ENCODE data around the gene PTPRN2. TPM values are rescaled to one million over a fixed set of nuclear protein-coding genes. Genes with fewer than 3 reads are reported as not detected.

The PTPRN2 gene
- total and polyA plus RNA-seq, 2 donors (not counting 3 experiments of a cell fraction or from before 2014, with no cell fraction given), result 0.62 to 0.88 TPM

DNA sequence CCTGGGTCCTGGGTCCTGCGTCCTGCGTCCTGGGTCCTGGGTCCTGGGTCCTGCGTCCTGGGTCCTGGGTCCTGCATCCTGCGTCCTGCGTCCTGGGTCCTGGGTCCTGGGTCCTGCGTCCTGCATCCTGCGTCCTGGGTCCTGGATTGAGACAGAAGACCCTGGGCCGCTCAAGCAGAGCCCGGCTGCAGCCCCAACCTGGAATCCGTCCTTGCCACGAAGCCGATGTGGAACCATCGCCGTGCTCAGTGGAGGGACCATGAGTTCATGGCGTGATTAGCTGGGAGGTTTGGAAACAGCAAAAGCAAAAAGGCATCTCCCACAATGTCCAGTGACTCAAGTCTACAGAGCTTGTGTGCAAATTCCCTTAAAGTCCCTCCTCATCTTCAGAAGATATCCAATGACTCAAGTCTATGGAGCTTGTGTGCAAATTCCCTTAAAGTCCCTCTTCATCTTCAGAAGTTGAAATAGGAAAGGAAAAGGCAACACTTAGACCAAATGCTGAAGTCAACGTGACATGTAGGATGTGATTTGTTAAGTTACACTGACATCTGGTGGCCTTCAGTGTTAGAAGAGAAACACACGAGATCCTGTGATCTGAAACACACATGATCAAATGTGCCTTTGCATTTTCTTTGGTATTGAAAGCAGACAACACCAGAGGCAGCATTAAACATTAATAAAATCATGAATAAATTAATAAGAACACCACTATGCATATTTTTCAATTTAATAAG is 179.9 kb downstream of the PTPRN2 start:
- CTCF ChIA-PET, result no interaction called here
- H3K27ac ChIP-seq (ENCODE audit: insufficient read depth, low read depth, low read length), result no peak overlapping the region

More for the DNA sequence above, 179.9 kb downstream of the PTPRN2 start:
- no TSS peak for BruUV-seq (replicated peaks)
- DNase-seq (ENCODE audit: low read depth, low spot score) (no peak), FAIRE-seq (no peak)
- POLR2A ChIA-PET, result no interaction called here
- Histone ChIP-seq H3K9me3 (replicated peaks; ENCODE audit: control insufficient read depth, insufficient read depth, low read length) (peaks cover 9% of the 10 kb centered on the region), H3K4me2 (ENCODE audit: insufficient read depth, low read length) (no peak overlapping the region), H3K4me3 (replicated peaks in 1 of 3; ENCODE audit: insufficient read depth in 1 of 3, low read depth in 1 of 3, low read length in 3 of 3) (no peak overlapping the region), H3K9ac (replicated peaks; ENCODE audit: extremely low read depth, insufficient read depth, low read length) (no peak overlapping the region), H3K9me1 (replicated peaks; ENCODE audit: control insufficient read depth, extremely low read depth, insufficient read depth, low read length) (no peaks in the 10 kb centered on the region), H3K4me1 (ENCODE audit: control insufficient read depth, extremely low read depth, insufficient read depth, low read length) (no peaks in the 10 kb centered on the region), H3K36me3 (ENCODE audit: control insufficient read depth in 2 of 2, extremely low read depth in 1 of 2, insufficient read depth in 2 of 2, low read length in 2 of 2) (no peaks in the 10 kb centered on the region), H3K79me2 (ENCODE audit: control insufficient read depth, insufficient read depth, low read length) (no peaks in the 10 kb centered on the region), H4K20me1 (replicated peaks; ENCODE audit: control insufficient read depth, extremely low read depth, insufficient read depth, low read length) (no peaks in the 10 kb centered on the region), H2AFZ (ENCODE audit: low read depth, low read length) (no peak overlapping the region), H3K27me3 (ENCODE audit: control insufficient read depth in 2 of 2, insufficient read depth in 2 of 2, low read length in 2 of 2) (no peaks in the 10 kb centered on the region)
- no peak for TF ChIP-seq EZH2 (IDR thresholded peaks at IDR 0.05; ENCODE audit: borderline replicate concordance, low read depth, low read length, severe bottlenecking)
- TF ChIP-seq, protein P1, sequence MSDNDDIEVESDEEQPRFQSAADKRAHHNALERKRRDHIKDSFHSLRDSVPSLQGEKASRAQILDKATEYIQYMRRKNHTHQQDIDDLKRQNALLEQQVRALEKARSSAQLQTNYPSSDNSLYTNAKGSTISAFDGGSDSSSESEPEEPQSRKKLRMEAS (IDR thresholded peaks at IDR 0.05; ENCODE audit: insufficient read depth, insufficient read length), result no peak
- no peak for TF ChIP-seq GATA2 (IDR thresholded peaks at IDR 0.05; ENCODE audit: insufficient read depth, insufficient read length, low read depth, low read length)
- TF ChIP-seq FOS (IDR thresholded peaks at IDR 0.05; ENCODE audit: borderline replicate concordance, insufficient read depth, low read length), result no peak
- TF ChIP-seq MYC (IDR thresholded peaks at IDR 0.05; ENCODE audit: low read depth, low read length), result no peak
- TF ChIP-seq, protein P2, sequence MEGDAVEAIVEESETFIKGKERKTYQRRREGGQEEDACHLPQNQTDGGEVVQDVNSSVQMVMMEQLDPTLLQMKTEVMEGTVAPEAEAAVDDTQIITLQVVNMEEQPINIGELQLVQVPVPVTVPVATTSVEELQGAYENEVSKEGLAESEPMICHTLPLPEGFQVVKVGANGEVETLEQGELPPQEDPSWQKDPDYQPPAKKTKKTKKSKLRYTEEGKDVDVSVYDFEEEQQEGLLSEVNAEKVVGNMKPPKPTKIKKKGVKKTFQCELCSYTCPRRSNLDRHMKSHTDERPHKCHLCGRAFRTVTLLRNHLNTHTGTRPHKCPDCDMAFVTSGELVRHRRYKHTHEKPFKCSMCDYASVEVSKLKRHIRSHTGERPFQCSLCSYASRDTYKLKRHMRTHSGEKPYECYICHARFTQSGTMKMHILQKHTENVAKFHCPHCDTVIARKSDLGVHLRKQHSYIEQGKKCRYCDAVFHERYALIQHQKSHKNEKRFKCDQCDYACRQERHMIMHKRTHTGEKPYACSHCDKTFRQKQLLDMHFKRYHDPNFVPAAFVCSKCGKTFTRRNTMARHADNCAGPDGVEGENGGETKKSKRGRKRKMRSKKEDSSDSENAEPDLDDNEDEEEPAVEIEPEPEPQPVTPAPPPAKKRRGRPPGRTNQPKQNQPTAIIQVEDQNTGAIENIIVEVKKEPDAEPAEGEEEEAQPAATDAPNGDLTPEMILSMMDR (IDR thresholded peaks at IDR 0.05; ENCODE audit: extremely low read depth in 1 of 2, insufficient read depth in 1 of 2, low read depth in 1 of 2, low read length in 2 of 2), result no peak
- no peak for TF ChIP-seq POLR2AphosphoS5 (IDR thresholded peaks at IDR 0.05; ENCODE audit: insufficient read depth, low read depth, low read length)
- TF ChIP-seq POLR2A (IDR thresholded peaks at IDR 0.05; ENCODE audit: low read depth, low read length), result no peak
- intact Hi-C loops (cut with micrococcal nuclease) (no loop called here), dilution Hi-C loops (cut with MboI; ENCODE audit: extremely low pct_ligation_motif_present, low sequenced_read_pairs) (no loop called here)

Data from endothelial cell of umbilical vein (primary cell).